HG02884 (cell line): ENCODE measurements around the gene USP10.
"Not testable (repeated sequence)": the region's sequence is repeated elsewhere in the genome, so short reads cannot be mapped to it uniquely, and the experiment has no call there.

Experiments
- ATAC-seq: cut with Tn5 transposase; IDR thresholded peaks from one replicate; pipeline ENCODE4 v1.9.1; 2021; ENCODE audit warnings: mild to moderate bottlenecking, moderate library complexity; ENCODE audit not compliant: unreplicated experiment

Gene USP10

GRCh38 chr16:84692451-84693214, 7.2 kb upstream of the USP10 start:
- no peak for ATAC-seq

DNA sequence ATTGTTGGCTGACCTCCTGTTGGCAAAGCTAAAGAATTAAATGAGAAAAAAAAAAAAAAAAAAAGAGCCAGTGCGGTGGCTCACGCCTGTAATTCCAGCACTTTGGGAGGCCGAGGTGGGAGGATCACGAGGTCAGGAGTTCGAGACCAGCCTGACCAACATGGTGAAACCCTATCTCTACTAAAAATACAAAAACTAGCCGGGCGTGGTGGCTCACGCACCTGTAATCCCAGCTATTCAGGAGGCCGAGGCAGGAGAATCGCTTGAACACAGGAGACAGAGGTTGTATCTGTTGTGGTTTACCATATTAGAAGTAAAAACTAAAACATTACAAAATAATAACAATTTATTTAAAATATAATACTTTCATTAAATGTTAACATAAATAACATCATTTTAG, 5.9 kb upstream of the USP10 start:
- not testable (repeated sequence) for ATAC-seq

- no peak for ATAC-seq
Measured at GRCh38 chr16:84694980-84695379, 4.8 kb upstream of the USP10 start.

GRCh38 chr16:84699147-84699711, 571 bp upstream of the USP10 start:
- peak; percentile 10 for ATAC-seq

- peak; percentile 11 for ATAC-seq
Measured at GRCh38 chr16:84700446-84701300, 873 bp downstream of the USP10 start.

- no peak for ATAC-seq
Measured at GRCh38 chr16:84703681-84704080, 3.9 kb downstream of the USP10 start.

GRCh38 chr16:84704253-84704652, 4.5 kb downstream of the USP10 start:
- ATAC-seq = no peak

DNA sequence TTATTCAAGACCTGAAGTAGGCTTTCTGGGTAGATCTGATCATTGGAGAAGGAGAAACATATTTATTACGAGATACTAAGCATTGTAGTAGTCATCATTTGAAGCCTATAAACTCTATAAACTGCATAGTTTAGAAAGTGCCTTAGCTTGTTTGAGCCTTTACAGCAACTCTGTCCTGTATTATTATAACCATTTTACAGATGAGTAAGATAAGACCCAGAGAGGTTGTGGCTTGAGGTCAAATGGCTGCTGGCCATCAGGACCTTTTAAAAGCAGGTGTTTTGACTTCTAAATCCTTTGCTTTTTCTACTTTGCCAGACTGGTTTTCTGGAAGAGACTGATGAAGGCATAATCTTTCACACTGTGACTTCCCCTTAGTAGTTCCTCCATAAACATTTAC, 7.1 kb downstream of the USP10 start:
- ATAC-seq = no peak

DNA sequence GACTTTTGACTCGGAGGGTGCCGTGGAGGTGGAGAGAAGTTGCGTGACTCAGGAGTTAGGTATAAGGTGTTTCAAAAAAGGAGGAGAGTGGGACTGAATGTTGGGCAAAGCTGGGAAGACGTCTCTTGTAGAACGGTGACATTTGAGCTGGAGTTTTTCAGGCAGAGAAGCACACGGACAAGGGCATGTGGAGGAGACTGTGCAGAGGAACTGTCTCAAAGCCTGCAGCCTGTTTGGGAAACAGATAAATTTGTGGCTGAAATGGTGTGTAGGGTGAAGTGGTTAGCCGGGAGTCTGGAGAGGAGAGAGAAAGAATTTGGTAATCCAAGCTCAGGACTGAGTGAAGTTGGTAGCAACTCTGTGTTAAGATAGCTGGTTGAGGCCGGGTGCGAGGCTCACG, 9.8 kb downstream of the USP10 start:
- ATAC-seq = no peak

DNA sequence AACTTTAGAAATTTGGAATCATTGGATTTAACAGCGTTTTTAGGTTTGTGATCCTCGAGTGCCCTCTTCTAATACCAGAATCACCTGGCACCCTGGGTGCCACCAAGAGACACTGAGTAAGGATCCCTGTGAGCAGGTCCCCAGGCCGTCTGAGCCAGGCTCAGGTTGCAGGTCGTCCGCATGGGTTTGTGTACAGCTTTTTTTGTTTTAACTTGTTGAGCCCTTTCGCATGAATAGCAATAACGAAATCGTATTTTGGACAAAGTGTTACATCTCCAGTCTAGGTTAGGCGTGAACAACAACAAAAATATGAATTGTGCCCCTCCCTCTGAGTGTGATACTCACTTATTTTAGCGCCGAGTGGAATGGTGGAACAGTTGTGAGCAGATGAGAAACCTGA, 10.9 kb downstream of the USP10 start:
- no peak for ATAC-seq

DNA sequence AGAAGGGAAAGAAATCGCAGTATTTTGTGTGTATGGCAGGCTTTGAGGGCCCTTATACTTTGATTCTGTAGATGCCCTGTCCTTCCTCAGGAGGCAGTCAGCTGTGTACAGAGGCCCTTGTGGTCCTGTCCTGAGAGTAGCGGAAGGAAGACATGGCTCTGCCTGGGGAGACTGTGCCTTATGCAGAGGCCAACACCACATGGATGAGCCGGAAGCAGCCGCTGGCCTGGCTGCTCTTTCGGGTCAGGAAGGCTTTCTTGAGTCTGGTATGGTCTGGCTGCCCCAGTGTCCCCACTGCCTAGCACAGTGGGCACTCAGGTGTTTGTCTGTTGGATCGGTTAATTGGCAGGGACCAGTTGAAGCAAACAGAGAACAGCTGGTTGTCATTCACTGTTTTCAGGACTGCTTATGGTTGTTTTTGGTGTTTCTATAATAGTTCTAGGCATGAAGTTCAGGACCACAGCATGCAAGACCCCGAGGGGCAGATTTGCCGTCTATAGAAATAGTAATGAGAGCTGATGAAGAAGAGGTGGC, 12.4 kb downstream of the USP10 start:
- ATAC-seq = no peak

DNA sequence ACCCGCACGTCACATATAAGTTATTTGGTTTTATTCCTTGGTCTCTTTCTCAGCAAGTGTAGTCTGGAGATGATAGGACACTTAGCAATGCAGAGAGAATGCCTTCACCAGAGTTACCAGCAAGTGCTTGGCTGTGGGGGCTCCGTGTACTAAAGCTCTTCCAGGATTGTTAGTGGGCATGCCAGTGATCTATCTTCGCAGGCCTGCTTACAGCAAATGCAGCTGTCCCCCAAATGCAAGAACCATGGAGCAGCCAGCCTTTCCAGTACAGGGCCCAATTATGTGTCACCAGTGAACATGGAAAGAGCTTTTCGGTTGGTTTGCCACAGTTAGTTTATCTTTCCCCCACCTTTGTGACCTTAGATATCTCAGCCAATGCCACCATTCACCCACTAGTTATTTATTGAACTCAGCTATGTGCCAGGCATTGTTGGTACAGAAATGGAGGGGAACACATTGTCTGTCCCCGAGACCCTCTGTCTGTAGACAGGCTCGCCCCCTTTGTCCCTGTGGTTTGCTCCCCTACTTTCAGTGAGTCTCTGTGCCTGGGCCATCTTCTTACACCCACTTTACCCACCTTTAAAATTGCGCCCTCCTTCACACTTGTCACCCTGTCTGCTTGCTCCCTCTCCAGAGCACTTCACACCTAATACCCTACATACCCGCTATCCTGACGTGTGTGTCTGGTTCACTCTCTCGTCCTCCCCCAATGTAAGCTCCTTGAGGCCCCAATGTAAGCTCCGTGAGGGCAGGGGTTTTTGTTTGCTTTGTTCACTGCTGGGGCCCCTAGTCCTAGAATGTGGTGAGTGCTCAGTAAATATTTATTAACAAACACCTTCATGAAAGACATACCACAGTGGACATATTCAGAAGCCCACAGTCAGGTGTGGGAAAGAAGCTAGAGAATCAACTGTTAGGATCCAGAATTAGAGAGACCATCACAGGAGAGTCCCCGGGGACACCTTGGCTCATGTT, 13.3 kb downstream of the USP10 start:
- no peak for ATAC-seq

GRCh38 chr16:84714028-84714427, 14.2 kb downstream of the USP10 start:
- ATAC-seq = no peak

DNA sequence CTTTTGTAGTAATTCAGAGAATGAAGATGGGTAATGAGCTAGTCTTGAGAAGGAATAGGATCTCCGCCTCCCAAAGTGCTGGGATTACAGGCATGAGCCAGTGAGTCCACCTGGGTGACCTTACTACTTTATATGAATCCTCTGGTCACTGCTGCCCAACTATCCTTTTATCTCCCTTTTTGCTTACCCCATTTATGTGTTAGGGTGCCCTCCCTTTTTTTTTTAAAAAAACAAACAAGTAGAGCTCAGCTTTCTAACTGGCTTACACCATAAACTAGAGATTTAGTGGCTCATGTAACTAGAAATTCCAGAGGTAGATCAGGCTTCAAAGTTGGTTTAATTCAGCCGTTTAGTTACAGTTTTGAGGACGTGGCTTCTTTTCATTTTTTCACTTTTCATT, 15.6 kb downstream of the USP10 start:
- no peak for ATAC-seq

GRCh38 chr16:84715854-84716253, 16.1 kb downstream of the USP10 start:
- ATAC-seq = no peak

- ATAC-seq = no peak
Measured at GRCh38 chr16:84716740-84717139, 16.9 kb downstream of the USP10 start.

- ATAC-seq = no peak
Measured at GRCh38 chr16:84717484-84717883, 17.7 kb downstream of the USP10 start.

- ATAC-seq = no peak
Measured at GRCh38 chr16:84720177-84720579, 20.4 kb downstream of the USP10 start.

DNA sequence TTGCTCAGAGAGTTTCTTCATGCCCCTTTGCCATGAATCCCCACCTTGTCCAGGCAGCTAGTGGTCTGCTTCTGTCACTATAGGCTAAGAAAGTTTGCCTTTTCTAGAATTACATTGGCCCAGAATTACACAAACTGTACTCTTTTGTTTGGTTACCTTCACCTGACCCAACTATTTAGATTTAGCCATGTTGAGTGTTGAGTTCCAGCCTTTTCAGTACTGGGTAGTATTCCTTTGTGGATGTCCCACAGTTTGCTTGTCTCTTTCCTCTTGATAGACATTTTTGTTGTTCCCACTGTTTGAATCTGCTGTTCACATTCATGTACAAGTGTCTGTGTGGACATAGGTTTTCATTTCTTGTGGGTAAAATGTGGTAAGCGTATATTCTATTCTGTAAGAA, 22.3 kb downstream of the USP10 start:
- ATAC-seq = no peak

DNA sequence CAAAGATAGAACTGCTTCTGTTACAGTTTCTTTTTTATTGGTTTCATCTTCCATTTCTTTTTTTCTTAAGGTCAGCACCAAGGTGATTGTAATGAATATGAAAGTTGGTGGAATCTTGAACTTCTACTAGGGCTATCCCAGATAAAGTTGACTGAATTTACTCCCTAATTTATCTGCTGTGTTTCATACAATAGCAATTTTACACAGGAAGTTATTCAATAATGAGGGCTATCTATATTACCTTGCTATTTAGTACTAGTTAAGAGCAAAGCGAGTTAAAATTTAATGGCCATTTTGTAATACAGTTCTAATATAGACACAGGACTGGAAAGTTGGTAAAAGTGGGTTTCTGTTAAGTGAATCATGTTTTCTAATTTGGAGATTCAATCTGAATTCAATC, 24.1 kb downstream of the USP10 start:
- no peak for ATAC-seq
